Fibroblast of the aortic adventitia (primary cell): ENCODE data around the gene EXOSC10. TPM values are rescaled to one million over a fixed set of nuclear protein-coding genes. Genes with fewer than 3 reads are reported as not detected.

ENCODE experiments used
- DNase-seq: peaks from one replicate; pipeline ENCODE4 v3.0.0-alpha.2; 2010; ENCODE audit warnings: low read depth
- H3K4me3 ChIP-seq: 2 replicates; pipeline ENCODE4 v1.5.1; 2011; ENCODE audit warnings: low read depth, mild to moderate bottlenecking, control low read depth, low read length, moderate library complexity
- total RNA-seq: library from RNA; depleted of rRNA; stranded (reverse); fragments of >200 nt; gene quantifications from 2 replicates; pipeline ENCODE4 v1.2.3, GENCODE V29; 2012; ENCODE audit warnings: low replicate concordance
- TF ChIP-seq, protein P1 (sequence below): IDR thresholded peaks from 2 replicates; pipeline ENCODE4 v1.5.1; 2011; ENCODE audit warnings: mild to moderate bottlenecking, low read length, control low read depth, inconsistent platforms; ENCODE audit not compliant: insufficient read depth

EXOSC10 gene
- total RNA-seq, 1 donor = 63.6 TPM

DNA sequence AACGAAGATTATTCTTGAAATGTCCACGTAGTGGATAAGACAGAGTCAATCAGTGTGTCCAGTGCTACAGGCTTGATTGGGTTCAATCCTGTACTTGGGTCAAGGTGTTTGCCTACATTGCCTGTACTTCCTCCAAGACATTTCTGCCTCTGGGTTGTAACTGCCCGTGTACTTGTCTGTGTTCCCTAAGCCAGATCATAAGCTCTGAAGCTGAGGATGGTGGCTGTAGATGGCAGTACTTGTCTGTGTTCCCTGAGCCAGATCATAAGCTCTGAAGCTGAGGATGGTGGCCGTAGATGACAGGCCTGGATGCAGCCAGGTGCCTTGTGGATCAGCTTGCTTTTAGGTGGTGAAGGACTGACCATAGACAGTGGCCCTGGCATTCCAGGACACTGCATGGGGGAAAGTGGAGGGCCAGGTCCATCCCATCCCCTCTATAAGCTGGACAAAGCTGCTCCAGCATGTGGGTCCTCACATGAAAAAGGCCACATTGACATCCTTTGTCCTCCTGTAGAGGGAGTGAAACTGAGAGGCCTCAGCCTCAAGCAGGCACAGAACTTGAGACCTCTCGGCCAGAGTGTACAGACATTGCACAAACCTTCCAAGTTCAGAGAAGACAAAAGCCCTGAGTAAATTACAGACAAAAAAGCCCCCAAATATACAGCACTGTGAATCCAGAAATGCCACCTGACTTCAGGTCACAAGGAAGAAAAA lies 37.9 kb downstream of the EXOSC10 start:
- H3K4me3 ChIP-seq = no peak overlapping the region
- TF ChIP-seq, protein P1, sequence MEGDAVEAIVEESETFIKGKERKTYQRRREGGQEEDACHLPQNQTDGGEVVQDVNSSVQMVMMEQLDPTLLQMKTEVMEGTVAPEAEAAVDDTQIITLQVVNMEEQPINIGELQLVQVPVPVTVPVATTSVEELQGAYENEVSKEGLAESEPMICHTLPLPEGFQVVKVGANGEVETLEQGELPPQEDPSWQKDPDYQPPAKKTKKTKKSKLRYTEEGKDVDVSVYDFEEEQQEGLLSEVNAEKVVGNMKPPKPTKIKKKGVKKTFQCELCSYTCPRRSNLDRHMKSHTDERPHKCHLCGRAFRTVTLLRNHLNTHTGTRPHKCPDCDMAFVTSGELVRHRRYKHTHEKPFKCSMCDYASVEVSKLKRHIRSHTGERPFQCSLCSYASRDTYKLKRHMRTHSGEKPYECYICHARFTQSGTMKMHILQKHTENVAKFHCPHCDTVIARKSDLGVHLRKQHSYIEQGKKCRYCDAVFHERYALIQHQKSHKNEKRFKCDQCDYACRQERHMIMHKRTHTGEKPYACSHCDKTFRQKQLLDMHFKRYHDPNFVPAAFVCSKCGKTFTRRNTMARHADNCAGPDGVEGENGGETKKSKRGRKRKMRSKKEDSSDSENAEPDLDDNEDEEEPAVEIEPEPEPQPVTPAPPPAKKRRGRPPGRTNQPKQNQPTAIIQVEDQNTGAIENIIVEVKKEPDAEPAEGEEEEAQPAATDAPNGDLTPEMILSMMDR = no peak
- no peak for DNase-seq

DNA sequence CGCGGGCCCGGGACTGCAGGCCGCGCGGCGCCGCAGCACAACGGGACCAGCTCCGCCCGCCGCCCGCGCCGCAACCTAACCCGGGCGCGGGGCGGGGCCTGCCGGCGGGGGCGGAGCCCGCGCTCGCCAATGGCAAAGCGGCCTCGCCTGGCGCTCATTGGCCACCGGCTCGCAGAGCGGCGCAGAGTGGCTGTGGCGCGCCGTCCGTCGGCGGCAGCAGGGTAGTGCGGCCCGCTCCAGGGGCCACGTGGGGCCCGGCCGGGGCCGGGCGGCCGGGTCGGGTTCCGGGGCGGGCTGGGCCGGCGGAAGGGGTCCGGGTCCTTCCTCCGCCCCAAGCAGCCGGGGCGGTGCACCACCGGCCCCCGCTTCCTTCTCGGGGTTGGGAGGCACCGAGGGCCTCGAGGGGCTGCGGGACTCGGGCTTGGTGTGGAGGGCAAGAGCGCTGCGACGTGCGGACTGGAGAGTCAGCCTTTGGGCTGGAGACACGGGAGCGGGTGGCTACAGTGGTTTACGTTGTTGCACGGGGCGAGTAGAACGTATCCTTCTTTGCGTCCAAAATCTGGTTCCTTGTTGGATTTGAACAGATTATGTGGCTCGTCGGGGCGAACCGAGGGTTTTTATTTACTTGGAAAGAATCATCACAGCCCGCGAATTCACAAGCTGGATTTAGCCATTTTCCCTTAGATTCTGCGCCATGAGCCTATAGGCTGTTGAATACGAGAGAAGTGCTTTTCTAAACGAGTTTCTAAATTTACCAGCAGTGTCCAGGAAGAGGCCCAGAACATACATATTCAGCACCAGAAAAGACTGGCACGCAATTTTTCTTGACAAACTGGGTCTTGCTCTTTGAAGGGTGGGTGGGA lies 39.5 kb downstream of the EXOSC10 start, which contains the start of gene SRM:
Gene SRM (minus strand): TSS at position 51 of the 863 bp plus-strand sequence. CDS start 75 bp downstream, outside the sequence.
- TF ChIP-seq, protein P1 = peak; percentile 47
- DNase-seq = peak; percentile 82
- H3K4me3 ChIP-seq = peak within 1 kb of the TSS; percentile 89

DNA sequence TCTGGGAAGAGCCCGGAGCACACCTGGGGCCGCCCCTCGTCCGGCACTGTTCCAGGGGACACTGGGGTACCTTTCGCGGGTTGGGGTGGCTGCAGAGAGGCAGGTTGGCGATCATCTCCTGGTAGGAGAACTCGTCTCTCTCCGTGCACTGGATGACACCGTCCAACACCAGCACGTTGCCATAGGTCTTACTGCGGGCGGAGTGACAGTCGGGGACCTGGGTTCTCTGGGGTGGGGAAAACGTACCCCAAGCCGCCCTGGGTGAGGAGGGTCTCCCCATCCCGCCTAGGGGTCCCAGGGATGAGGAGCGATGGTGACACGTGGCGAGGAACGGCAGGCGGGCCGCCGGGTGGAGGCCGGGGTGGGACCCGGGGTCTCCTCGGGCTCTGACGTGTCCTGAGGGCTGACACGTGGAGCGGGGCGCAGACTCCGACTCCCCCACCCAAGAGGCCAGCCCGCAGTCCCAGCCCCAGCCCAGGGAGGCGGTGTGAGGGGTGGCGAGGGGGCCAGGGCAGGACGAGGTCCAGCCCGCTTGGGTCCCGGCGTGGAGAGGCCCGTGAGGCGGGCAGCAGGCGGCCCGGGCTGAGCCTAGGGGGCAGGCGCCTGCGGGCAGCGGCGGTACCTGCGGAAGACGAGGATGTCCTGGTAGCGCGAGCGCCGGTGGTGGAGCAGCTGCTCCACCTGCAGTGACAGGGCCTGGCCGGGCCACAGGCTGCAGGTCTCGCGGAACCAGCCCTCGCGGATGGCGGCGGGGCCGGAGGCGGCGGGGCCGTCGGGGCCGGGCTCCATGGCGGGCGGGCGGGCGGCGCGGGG lies 40.3 kb downstream of the EXOSC10 start:
- TF ChIP-seq, protein P1 = no peak
- peak overlapping the region; percentile 89 for H3K4me3 ChIP-seq
- no peak for DNase-seq

DNA sequence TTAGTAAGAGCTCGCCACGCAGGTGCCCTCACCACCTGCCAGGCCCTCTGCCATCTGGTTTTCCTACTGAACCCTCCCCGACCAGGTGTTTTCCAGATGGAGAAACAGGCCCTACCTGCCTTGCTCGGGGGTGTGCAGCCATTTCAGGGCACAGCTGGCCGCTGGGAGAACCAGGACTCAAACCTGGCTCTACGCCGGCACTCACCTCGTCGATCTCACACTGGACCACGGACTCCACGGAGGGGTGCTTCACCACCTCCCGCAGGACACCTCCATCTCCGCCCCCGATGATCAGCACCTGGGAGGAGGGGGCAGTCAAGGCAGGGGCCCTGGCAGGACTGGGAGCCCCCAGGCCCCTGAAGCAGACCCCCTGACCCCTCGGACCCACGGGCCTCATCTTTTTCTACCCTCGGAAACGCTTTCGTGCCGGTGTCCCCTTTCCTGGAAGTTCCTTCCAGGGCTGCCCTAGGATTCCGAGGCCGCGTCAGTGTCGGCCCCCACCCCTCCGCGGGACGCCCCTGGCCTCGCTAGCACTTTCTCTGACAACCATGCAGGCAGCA lies 41.0 kb downstream of the EXOSC10 start:
- no peak for DNase-seq
- TF ChIP-seq, protein P1 = no peak
- H3K4me3 ChIP-seq = peak overlapping the region; percentile 89

DNA sequence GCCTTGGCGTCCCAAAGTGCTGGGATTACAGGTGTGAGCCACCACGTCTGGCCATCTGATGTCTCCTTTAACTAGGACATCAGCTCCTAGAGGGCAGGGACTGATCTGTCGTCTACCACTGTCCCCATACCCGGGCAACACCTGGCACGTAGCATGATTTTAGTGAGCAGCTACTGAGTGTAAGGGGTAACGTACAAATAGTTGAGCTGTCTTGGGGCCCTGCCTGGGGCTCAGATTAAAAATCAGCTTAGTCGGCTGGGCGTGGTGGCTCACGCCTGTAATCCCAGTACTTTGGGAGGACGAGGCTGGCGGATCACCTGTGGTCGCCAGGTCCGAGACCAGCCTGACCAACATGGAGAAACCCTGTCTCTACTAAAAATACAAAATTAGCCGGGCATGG lies 41.6 kb downstream of the EXOSC10 start:
- DNase-seq = no peak
- no peak overlapping the region for H3K4me3 ChIP-seq
- TF ChIP-seq, protein P1 = no peak

DNA sequence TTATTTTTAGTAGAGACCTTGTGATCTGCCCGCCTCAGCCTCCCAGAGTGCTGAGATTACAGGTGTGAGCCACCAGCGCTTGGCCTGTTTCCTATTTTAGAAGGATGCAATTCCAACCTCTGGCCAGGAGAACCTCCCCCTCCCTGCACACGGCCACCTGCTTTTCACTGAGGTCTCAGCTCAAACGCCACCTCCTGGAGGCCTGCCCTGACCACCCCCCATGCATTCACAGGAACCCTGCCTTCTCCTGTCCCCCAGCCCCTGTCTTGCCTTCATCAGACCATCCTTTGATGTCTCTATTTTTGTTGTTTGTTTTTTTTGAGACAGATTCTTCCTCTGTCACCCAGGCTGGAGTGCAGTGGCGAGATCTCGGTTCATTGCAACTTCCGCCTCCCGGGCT lies 42.2 kb downstream of the EXOSC10 start:
- TF ChIP-seq, protein P1 = no peak
- no peak overlapping the region for H3K4me3 ChIP-seq
- DNase-seq = no peak
